H9 (cell line): ENCODE measurements around the gene MRAS. TPM values are rescaled to one million over a fixed set of nuclear protein-coding genes. Genes with fewer than 3 reads are reported as not detected.
A peak's percentile ranks its signal among the peaks of the same experiment; 100 is the strongest.

Experiments used
- DNase-seq: peaks from one replicate; pipeline ENCODE4 v3.0.0-alpha.2; 2017
- H2AFZ ChIP-seq: one replicate; pipeline ENCODE4 v1.6.1; 2013; ENCODE audit warnings: mild to moderate bottlenecking, low read length, control low read depth, moderate library complexity
- H2AK5ac ChIP-seq: 2 replicates; pipeline ENCODE4 v1.6.1; 2013; ENCODE audit warnings: low read length, control low read depth, mixed read lengths; ENCODE audit not compliant: insufficient read length
- H2BK120ac ChIP-seq: one replicate; pipeline ENCODE4 v1.6.1; 2013; ENCODE audit warnings: low read depth, mild to moderate bottlenecking, low read length, control low read depth, inconsistent platforms; ENCODE audit not compliant: poor library complexity, severe bottlenecking
- H2BK12ac ChIP-seq: 2 replicates; pipeline ENCODE4 v1.6.1; 2013; ENCODE audit warnings: low read length, control low read depth, mixed read lengths, low read depth; ENCODE audit not compliant: insufficient read length
- H2BK15ac ChIP-seq: 2 replicates; pipeline ENCODE4 v1.6.1; 2013; ENCODE audit warnings: low read depth, low read length, control low read depth
- H2BK20ac ChIP-seq: one replicate; pipeline ENCODE4 v1.6.1; 2013; ENCODE audit warnings: low read depth, mild to moderate bottlenecking, low read length, control low read depth, inconsistent platforms; ENCODE audit not compliant: poor library complexity, severe bottlenecking
- H2BK5ac ChIP-seq: 2 replicates; pipeline ENCODE4 v1.6.1; 2013; ENCODE audit warnings: low read length, control low read depth, mixed read lengths; ENCODE audit not compliant: insufficient read length
- H3K14ac ChIP-seq: 2 replicates; pipeline ENCODE4 v1.6.1; 2013; ENCODE audit warnings: low read length, control low read depth; ENCODE audit not compliant: insufficient read depth
- H3K18ac ChIP-seq: 2 replicates; pipeline ENCODE4 v1.6.1; 2013; ENCODE audit warnings: low read depth, mild to moderate bottlenecking, mixed read lengths, low read length, control low read depth; ENCODE audit not compliant: insufficient read length
- H3K23ac ChIP-seq: 2 replicates; pipeline ENCODE4 v1.6.1; 2013; ENCODE audit warnings: low read length, control low read depth, mixed read lengths, low read depth; ENCODE audit not compliant: insufficient read length
- H3K23me2 ChIP-seq: 2 replicates; pipeline ENCODE4 v1.6.1; 2013; ENCODE audit warnings: low read depth, mild to moderate bottlenecking, mixed read lengths, low read length, control low read depth; ENCODE audit not compliant: insufficient read length, poor library complexity, severe bottlenecking
- H3K27ac ChIP-seq: 2 replicates; pipeline ENCODE4 v1.5.1; 2013; ENCODE audit warnings: low read length, control low read depth, mixed read lengths, low read depth; ENCODE audit not compliant: insufficient read length
- H3K27me3 ChIP-seq: 2 replicates; pipeline ENCODE4 v1.6.1; 2013; ENCODE audit warnings: low read length, control low read depth, inconsistent platforms; ENCODE audit not compliant: insufficient read depth
- H3K4ac ChIP-seq: 2 replicates; pipeline ENCODE4 v1.6.1; 2013; ENCODE audit warnings: low read depth, mild to moderate bottlenecking, control low read depth, inconsistent platforms, low read length, moderate library complexity
- H3K4me1 ChIP-seq: 2 replicates; pipeline ENCODE4 v1.6.1; 2013; ENCODE audit warnings: low read length, control low read depth, inconsistent platforms; ENCODE audit not compliant: insufficient read depth
- H3K4me2 ChIP-seq: 2 replicates; pipeline ENCODE4 v1.6.1; 2013; ENCODE audit warnings: low read length, control low read depth, mixed read lengths; ENCODE audit not compliant: insufficient read length, insufficient read depth
- H3K56ac ChIP-seq: 2 replicates; pipeline ENCODE4 v1.6.1; 2013; ENCODE audit warnings: low read depth, mild to moderate bottlenecking, mixed read lengths, low read length, control low read depth; ENCODE audit not compliant: insufficient read length
- H3K79me1 ChIP-seq: 2 replicates; pipeline ENCODE4 v1.6.1; 2013; ENCODE audit warnings: low read depth, mild to moderate bottlenecking, moderate library complexity, low read length, control low read depth, inconsistent platforms; ENCODE audit not compliant: insufficient read depth, poor library complexity, severe bottlenecking
- H3K79me2 ChIP-seq: 2 replicates; pipeline ENCODE4 v1.6.1; 2013; ENCODE audit warnings: low read length, control low read depth, inconsistent platforms; ENCODE audit not compliant: insufficient read depth
- H3K9ac ChIP-seq: 2 replicates; pipeline ENCODE4 v1.6.1; 2013; ENCODE audit warnings: low read length, control low read depth, mixed read lengths; ENCODE audit not compliant: insufficient read length; ENCODE audit errors: extremely low read depth
- H3K9me3 ChIP-seq: one replicate; pipeline ENCODE4 v1.6.1; 2013; ENCODE audit warnings: low read depth, low read length, inconsistent platforms; ENCODE audit not compliant: control insufficient read depth
- H3T11ph ChIP-seq: one replicate; pipeline ENCODE4 v1.6.1; 2013; ENCODE audit warnings: mild to moderate bottlenecking, low read length, control low read depth, inconsistent platforms
- H4K20me1 ChIP-seq: one replicate; pipeline ENCODE4 v1.6.1; 2013; ENCODE audit not compliant: control insufficient read depth, insufficient read length, insufficient read depth
- H4K5ac ChIP-seq: 2 replicates; pipeline ENCODE4 v1.6.1; 2013; ENCODE audit warnings: low read depth, mild to moderate bottlenecking, mixed read lengths, low read length, control low read depth; ENCODE audit not compliant: insufficient read length
- H4K8ac ChIP-seq: replicated peaks from 2 replicates; pipeline ENCODE4 v1.6.1; 2013; ENCODE audit warnings: low read length, control low read depth, mixed read lengths, low read depth; ENCODE audit not compliant: insufficient read length
- H4K91ac ChIP-seq: 2 replicates; pipeline ENCODE4 v1.6.1; 2013; ENCODE audit warnings: low read depth, mild to moderate bottlenecking, moderate library complexity, mixed read lengths, low read length, control low read depth; ENCODE audit not compliant: insufficient read length
- H3K27ac Mint-ChIP-seq, 3 experiments: 2 replicates in 2 of 3; 3 replicates in 1 of 3; pipeline ENCODE4 v1.8.0; 2020 to 2021; ENCODE audit warnings: mixed read lengths in 3 of 3, mild to moderate bottlenecking in 1 of 3, moderate library complexity in 1 of 3
- H3K27me3 Mint-ChIP-seq: 2 replicates; pipeline ENCODE4 v1.8.0; 2021; ENCODE audit warnings: low read depth, mild to moderate bottlenecking, moderate library complexity, mixed read lengths
- H3K36me3 Mint-ChIP-seq, 3 experiments: 2 replicates in 2 of 3; 3 replicates in 1 of 3; pipeline ENCODE4 v1.8.0; 2020 to 2021; ENCODE audit warnings: low read depth in 3 of 3, mixed read lengths in 3 of 3; ENCODE audit not compliant: insufficient read depth in 1 of 3
- H3K4me1 Mint-ChIP-seq, 2 experiments: 2 replicates each; pipeline ENCODE4 v1.8.0; 2020; ENCODE audit warnings: mixed read lengths in 2 of 2
- H3K4me3 Mint-ChIP-seq, 2 experiments: 2 replicates in 1 of 2; 3 replicates in 1 of 2; pipeline ENCODE4 v1.8.0; 2020 to 2021; ENCODE audit warnings: mild to moderate bottlenecking in 2 of 2, mixed read lengths in 2 of 2, moderate library complexity in 1 of 2
- H3K9me3 Mint-ChIP-seq, 2 experiments: 2 replicates in 1 of 2; 3 replicates in 1 of 2; pipeline ENCODE4 v1.8.0; 2020; ENCODE audit warnings: mild to moderate bottlenecking in 2 of 2, mixed read lengths in 2 of 2, moderate library complexity in 1 of 2
- CTCF ChIP-seq: fragments of 200-600 bp; sonication (generic); conservative IDR thresholded peaks from 3 replicates; pipeline ENCODE4 v1.8.0; 2021; ENCODE audit warnings: antibody characterized with exemption, mild to moderate bottlenecking
- WGBS: extraction: QIAGEN DNeasy Blood & Tissue Kit; methylation state at CpG from one replicate; pipeline ENCODE4 v1.1.7; 2013; ENCODE audit warnings: missing lambda C conversion rate, low lambda C conversion rate, mixed read lengths; ENCODE audit not compliant: insufficient read length; ENCODE audit errors: extremely low coverage; 5-methylcytosine and 5-hydroxymethylcytosine counted together
- total RNA-seq: library from RNA; stranded (reverse); gene quantifications from 2 replicates; pipeline ENCODE4 v1.2.1, GENCODE V29; 2021

MRAS gene
- total RNA-seq, 1 experiment from 2014 or later: 10.9 TPM

DNA sequence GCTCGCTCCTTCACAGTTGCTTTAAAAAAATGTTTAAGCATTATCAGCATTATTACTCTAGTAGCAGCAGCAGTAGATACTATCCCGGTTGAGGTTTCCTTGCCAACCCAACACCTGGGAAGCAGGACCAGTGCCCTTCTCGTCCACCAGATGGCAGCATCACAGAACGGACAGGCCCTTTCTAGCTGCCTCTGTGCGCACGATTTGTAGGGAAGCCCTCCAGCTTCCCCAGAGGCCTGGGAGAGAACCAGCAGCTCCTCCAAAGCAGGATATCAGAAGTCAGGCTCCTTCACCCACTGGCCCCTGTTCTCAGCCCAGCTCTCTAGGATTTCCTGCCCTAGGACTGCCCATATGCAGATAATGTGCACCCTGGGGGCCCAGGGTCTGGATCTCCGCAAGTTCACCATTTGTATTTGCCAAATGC, 69.2 kb downstream of the MRAS start:
- no peak overlapping the region for H3K14ac ChIP-seq
- no peak overlapping the region for H3K23ac ChIP-seq
- H3K79me2 ChIP-seq: no peaks in the 10 kb centered on the region
- WGBS: no CpG with 5 or more reads among the region's 7 CpGs
- no peak overlapping the region for H3K27ac ChIP-seq
- Mint-ChIP-seq H3K36me3 (peaks cover 6 to 23% (median 8%) of the 10 kb centered on the region in 3 experiments; a peak in 6 of 7 replicates), H3K27me3 (no peaks in the 10 kb centered on the region; the same call in 1 of the 2 replicates), H3K9me3 (peaks cover 14 to 18% of the 10 kb centered on the region in 2 experiments; a peak in 4 of 5 replicates), H3K27ac (no peak overlapping the region), H3K4me1 (peaks cover 14 to 17% of the 10 kb centered on the region in 2 experiments), H3K4me3 (no peak overlapping the region)
- H3K18ac ChIP-seq: no peak overlapping the region
- H3K4me1 ChIP-seq: no peaks in the 10 kb centered on the region
- no peak overlapping the region for H4K5ac ChIP-seq
- TF ChIP-seq CTCF: peak; percentile 98
- H3K56ac ChIP-seq: no peak overlapping the region
- no peak overlapping the region for H4K8ac ChIP-seq
- H2BK5ac ChIP-seq: no peak overlapping the region
- H2BK12ac ChIP-seq: no peak overlapping the region
- H3K4ac ChIP-seq: no peak overlapping the region
- H3K9ac ChIP-seq: no peak overlapping the region
- H2AK5ac ChIP-seq: no peak overlapping the region
- H2BK15ac ChIP-seq: no peak overlapping the region
- no peak overlapping the region for H4K91ac ChIP-seq
- no peak overlapping the region for H2AFZ ChIP-seq
- H4K20me1 ChIP-seq: no peaks in the 10 kb centered on the region
- no peak overlapping the region for H2BK20ac ChIP-seq
- H3K23me2 ChIP-seq: no peaks in the 10 kb centered on the region
- DNase-seq: peak; percentile 91
- no peaks in the 10 kb centered on the region for H3K79me1 ChIP-seq
- no peaks in the 10 kb centered on the region for H3K9me3 ChIP-seq
- no peak overlapping the region for H3K4me2 ChIP-seq
- H3K27me3 ChIP-seq: no peaks in the 10 kb centered on the region
- H2BK120ac ChIP-seq: no peak overlapping the region
- H3T11ph ChIP-seq: no peak overlapping the region
